ENCODE measurements around the gene ITGB4.

Gene ITGB4

DNA sequence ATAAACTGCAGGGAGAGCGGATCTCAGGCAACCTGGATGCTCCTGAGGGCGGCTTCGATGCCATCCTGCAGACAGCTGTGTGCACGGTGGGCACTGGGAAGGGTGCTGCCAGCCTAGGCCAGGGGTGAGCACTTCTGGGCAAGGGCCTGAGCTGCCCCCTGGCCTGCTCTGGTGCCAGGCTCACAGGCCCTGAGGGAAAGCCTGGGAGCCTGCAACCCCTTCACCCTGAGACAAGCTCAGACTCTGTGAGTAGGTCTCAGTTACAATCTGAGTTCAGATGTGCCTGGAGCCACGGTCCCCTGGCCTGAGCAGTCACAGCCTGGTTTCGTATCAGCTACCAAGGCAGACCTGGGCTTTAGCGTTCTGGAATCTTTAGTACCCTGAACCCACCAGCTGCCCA is 8.1 kb downstream of the ITGB4 start:
- TF ChIP-seq TAF1 (IDR thresholded peaks at IDR 0.05; ENCODE audit: borderline replicate concordance, insufficient read depth, low read length) (no peak), SIN3A (IDR thresholded peaks at IDR 0.05; ENCODE audit: borderline replicate concordance, insufficient read depth, low read length) (no peak), POLR2AphosphoS5 (IDR thresholded peaks at IDR 0.05; ENCODE audit: low read depth, low read length) (no peak), FOXP2 (optimal IDR thresholded peaks at IDR 0.05; ENCODE audit: borderline replicate concordance, extremely low read depth, extremely low read length, insufficient read depth) (no peak)
- TF ChIP-seq, protein P1, sequence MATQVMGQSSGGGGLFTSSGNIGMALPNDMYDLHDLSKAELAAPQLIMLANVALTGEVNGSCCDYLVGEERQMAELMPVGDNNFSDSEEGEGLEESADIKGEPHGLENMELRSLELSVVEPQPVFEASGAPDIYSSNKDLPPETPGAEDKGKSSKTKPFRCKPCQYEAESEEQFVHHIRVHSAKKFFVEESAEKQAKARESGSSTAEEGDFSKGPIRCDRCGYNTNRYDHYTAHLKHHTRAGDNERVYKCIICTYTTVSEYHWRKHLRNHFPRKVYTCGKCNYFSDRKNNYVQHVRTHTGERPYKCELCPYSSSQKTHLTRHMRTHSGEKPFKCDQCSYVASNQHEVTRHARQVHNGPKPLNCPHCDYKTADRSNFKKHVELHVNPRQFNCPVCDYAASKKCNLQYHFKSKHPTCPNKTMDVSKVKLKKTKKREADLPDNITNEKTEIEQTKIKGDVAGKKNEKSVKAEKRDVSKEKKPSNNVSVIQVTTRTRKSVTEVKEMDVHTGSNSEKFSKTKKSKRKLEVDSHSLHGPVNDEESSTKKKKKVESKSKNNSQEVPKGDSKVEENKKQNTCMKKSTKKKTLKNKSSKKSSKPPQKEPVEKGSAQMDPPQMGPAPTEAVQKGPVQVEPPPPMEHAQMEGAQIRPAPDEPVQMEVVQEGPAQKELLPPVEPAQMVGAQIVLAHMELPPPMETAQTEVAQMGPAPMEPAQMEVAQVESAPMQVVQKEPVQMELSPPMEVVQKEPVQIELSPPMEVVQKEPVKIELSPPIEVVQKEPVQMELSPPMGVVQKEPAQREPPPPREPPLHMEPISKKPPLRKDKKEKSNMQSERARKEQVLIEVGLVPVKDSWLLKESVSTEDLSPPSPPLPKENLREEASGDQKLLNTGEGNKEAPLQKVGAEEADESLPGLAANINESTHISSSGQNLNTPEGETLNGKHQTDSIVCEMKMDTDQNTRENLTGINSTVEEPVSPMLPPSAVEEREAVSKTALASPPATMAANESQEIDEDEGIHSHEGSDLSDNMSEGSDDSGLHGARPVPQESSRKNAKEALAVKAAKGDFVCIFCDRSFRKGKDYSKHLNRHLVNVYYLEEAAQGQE (IDR thresholded peaks at IDR 0.05; ENCODE audit: insufficient read depth in 1 of 2, low read depth in 2 of 2, low read length in 2 of 2): no peak

DNA sequence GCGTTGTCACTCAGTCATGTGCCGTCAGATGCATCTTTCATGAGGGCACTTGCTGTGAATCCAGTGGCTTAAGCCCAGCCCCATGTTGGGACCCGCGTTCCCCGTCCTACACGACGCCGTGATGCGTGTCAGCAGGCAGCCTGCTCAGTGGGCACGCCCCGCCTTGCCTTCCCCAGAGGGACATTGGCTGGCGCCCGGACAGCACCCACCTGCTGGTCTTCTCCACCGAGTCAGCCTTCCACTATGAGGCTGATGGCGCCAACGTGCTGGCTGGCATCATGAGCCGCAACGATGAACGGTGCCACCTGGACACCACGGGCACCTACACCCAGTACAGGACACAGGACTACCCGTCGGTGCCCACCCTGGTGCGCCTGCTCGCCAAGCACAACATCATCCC is 8.8 kb downstream of the ITGB4 start:
- TF ChIP-seq FOXP2 (optimal IDR thresholded peaks at IDR 0.05; ENCODE audit: borderline replicate concordance, extremely low read depth, extremely low read length, insufficient read depth) (no peak), SIN3A (IDR thresholded peaks at IDR 0.05; ENCODE audit: borderline replicate concordance, insufficient read depth, low read length) (no peak), POLR2AphosphoS5 (IDR thresholded peaks at IDR 0.05; ENCODE audit: low read depth, low read length) (no peak), TAF1 (IDR thresholded peaks at IDR 0.05; ENCODE audit: borderline replicate concordance, insufficient read depth, low read length) (no peak)
- TF ChIP-seq, protein P1 (IDR thresholded peaks at IDR 0.05; ENCODE audit: insufficient read depth in 1 of 2, low read depth in 2 of 2, low read length in 2 of 2): no peak

DNA sequence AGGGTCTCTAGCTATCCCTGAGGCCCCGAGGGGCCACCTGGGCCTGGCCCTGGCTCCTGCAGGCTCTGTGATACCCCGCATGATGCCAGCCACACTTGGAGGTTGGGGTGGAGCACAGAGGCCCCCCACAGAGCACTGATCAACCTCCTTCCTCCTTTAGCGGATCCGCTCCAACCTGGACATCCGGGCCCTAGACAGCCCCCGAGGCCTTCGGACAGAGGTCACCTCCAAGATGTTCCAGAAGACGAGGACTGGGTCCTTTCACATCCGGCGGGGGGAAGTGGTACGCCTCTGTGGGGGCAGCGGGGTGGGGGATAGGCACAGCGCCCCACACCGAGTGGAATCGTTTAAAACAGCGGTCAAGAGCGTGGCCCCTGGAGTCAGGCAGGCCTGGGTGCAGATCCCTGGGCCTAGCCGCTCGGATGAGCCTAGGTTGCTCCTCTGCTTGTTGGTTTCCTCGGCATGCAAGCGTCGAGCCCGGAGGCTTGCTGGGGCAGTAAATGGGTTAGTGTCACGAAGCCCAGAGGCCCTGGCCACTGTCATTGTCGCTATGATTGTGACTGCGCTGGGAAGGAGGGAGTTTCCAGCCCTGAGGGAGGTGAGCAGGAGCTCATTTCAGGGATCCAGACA is 9.9 kb downstream of the ITGB4 start:
- no peak for TF ChIP-seq TAF1 (IDR thresholded peaks at IDR 0.05; ENCODE audit: borderline replicate concordance, insufficient read depth, low read length)
- TF ChIP-seq, protein P1 (IDR thresholded peaks at IDR 0.05; ENCODE audit: insufficient read depth in 1 of 2, low read depth in 2 of 2, low read length in 2 of 2): no peak
- TF ChIP-seq SIN3A (IDR thresholded peaks at IDR 0.05; ENCODE audit: borderline replicate concordance, insufficient read depth, low read length): no peak

DNA sequence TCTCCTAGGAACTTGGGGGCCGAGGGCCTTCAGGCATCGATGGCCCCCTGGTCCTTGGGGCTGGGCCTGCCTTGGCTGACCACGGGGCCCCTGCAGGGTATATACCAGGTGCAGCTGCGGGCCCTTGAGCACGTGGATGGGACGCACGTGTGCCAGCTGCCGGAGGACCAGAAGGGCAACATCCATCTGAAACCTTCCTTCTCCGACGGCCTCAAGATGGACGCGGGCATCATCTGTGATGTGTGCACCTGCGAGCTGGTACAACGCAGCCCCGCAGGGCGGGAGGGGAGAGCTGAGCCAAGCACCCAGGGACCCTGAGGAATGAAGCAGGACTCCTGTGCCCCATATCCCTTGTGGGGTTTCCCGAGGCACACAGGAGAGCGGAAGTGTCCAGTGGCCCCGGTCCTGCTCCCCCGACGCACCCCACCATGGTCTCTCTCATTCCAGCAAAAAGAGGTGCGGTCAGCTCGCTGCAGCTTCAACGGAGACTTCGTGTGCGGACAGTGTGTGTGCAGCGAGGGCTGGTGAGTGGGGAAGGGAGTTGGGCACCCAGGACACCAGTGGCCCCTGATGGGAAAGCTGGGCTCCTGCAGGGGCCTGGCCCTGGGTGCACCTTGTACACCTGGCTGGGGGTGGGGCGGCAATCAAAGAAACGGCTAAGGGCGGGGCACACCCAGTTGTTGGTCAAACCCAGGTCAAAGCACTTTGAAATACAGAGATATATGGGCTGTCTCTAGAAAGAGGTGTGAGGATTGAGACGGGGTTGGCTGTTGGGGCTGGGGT is 10.6 kb downstream of the ITGB4 start:
- TF ChIP-seq TAF1 (IDR thresholded peaks at IDR 0.05; ENCODE audit: borderline replicate concordance, insufficient read depth, low read length): no peak
- TF ChIP-seq, protein P1 (IDR thresholded peaks at IDR 0.05; ENCODE audit: insufficient read depth in 1 of 2, low read depth in 2 of 2, low read length in 2 of 2): no peak
- TF ChIP-seq POLR2AphosphoS5 (IDR thresholded peaks at IDR 0.05; ENCODE audit: low read depth, low read length): no peak
- TF ChIP-seq FOXP2 (optimal IDR thresholded peaks at IDR 0.05; ENCODE audit: borderline replicate concordance, extremely low read depth, extremely low read length, insufficient read depth): no peak
- TF ChIP-seq SIN3A (IDR thresholded peaks at IDR 0.05; ENCODE audit: borderline replicate concordance, insufficient read depth, low read length): no peak
